Measurements from ENCODE around the gene ACAA2.

Gene ACAA2

GRCh38 chr18:49813319-49814146 lies at the start of gene ACAA2:
ACAA2 (minus strand) TSS chr18:49813533; CDS start chr18:49813484, 49 bp downstream.
- no peak for FAIRE-seq

- FAIRE-seq, result no peak
Measured at GRCh38 chr18:49862656-49863385, 49.5 kb upstream of the ACAA2 start.

- FAIRE-seq, result no peak
Measured at GRCh38 chr18:49861659-49862058, 48.3 kb upstream of the ACAA2 start.

- FAIRE-seq, result no peak
Measured at GRCh38 chr18:49859725-49860124, 46.4 kb upstream of the ACAA2 start.

- no peak for FAIRE-seq
Measured at GRCh38 chr18:49859021-49859359, 45.7 kb upstream of the ACAA2 start.

GRCh38 chr18:49858309-49859020 lies 45.1 kb upstream of the ACAA2 start:
- FAIRE-seq, result peak; percentile 91

- FAIRE-seq, result no peak
Measured at GRCh38 chr18:49857708-49858107, 44.4 kb upstream of the ACAA2 start.

- no peak for FAIRE-seq
Measured at GRCh38 chr18:49856496-49856895, 43.2 kb upstream of the ACAA2 start.

GRCh38 chr18:49855711-49856415 lies 42.5 kb upstream of the ACAA2 start:
- no peak for FAIRE-seq

- FAIRE-seq, result no peak
Measured at GRCh38 chr18:49854681-49855080, 41.3 kb upstream of the ACAA2 start.

- FAIRE-seq, result no peak
Measured at GRCh38 chr18:49853436-49853835, 40.1 kb upstream of the ACAA2 start.

- FAIRE-seq, result no peak
Measured at GRCh38 chr18:49853011-49853410, 39.7 kb upstream of the ACAA2 start.

- no peak for FAIRE-seq
Measured at GRCh38 chr18:49851624-49852023, 38.3 kb upstream of the ACAA2 start.

- no peak for FAIRE-seq
Measured at GRCh38 chr18:49850636-49851035, 37.3 kb upstream of the ACAA2 start.

GRCh38 chr18:49849331-49850217 lies 36.2 kb upstream of the ACAA2 start:
- no peak for FAIRE-seq

- no peak for FAIRE-seq
Measured at GRCh38 chr18:49848115-49848514, 34.8 kb upstream of the ACAA2 start.

GRCh38 chr18:49847524-49847923 lies 34.2 kb upstream of the ACAA2 start:
- FAIRE-seq, result no peak

- no peak for FAIRE-seq
Measured at GRCh38 chr18:49846718-49847470, 33.6 kb upstream of the ACAA2 start.

GRCh38 chr18:49846361-49846662 lies 33.0 kb upstream of the ACAA2 start:
- FAIRE-seq, result no peak

- no peak for FAIRE-seq
Measured at GRCh38 chr18:49845629-49846360, 32.5 kb upstream of the ACAA2 start.

GRCh38 chr18:49844903-49845302 lies 31.6 kb upstream of the ACAA2 start:
- no peak for FAIRE-seq

All from G401.6 (cell line).